Measurements from ENCODE around the gene ABAT.

Gene ABAT

GRCh38 chr16:8752706-8753105, 78.3 kb downstream of the ABAT start:
- no peak for TF ChIP-seq CTCF (IDR thresholded peaks at IDR 0.05; ENCODE audit: extremely low read depth, insufficient read depth, missing control alignments)
- DNase-seq (ENCODE audit: low spot score): no peak
- in situ Hi-C loops (cut with MboI; ENCODE audit: low pct_unique_long_range_greater_than_20kb, low sequenced_read_pairs, unreplicated experiment): no loop called here

GRCh38 chr16:8753416-8754054, 79.1 kb downstream of the ABAT start:
- no peak for TF ChIP-seq CTCF (IDR thresholded peaks at IDR 0.05; ENCODE audit: extremely low read depth, insufficient read depth, missing control alignments)
- no peak for DNase-seq (ENCODE audit: low spot score)
- in situ Hi-C loops (cut with MboI; ENCODE audit: low pct_unique_long_range_greater_than_20kb, low sequenced_read_pairs, unreplicated experiment): no loop called here

DNA sequence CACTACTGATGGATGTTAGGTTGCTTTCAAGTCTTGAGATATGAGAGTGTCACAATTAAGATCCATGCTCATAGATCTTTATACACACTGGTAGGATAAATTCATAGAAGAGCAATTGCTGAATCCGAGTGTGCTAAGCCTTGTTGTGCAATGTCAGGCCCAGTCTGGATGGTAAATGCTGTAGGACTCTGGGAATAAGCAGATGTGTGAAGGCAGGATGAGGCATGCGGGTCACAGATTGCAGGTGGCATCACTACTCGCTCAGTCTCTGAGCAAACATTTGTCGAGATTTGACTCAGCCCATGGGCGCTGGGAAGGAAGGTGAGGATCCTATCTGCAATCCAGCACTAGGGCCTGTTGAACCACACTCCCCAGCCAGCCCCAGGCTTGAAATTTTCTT, 82.3 kb downstream of the ABAT start:
- in situ Hi-C loops (cut with MboI; ENCODE audit: low pct_unique_long_range_greater_than_20kb, low sequenced_read_pairs, unreplicated experiment): no loop called here
- no peak for DNase-seq (ENCODE audit: low spot score)
- TF ChIP-seq CTCF (IDR thresholded peaks at IDR 0.05; ENCODE audit: extremely low read depth, insufficient read depth, missing control alignments): no peak

- DNase-seq (ENCODE audit: low spot score): no peak
- in situ Hi-C loops (cut with MboI; ENCODE audit: low pct_unique_long_range_greater_than_20kb, low sequenced_read_pairs, unreplicated experiment): no loop called here
- TF ChIP-seq CTCF (IDR thresholded peaks at IDR 0.05; ENCODE audit: extremely low read depth, insufficient read depth, missing control alignments): no peak
These were observed 83.6 kb downstream of the ABAT start for GRCh38 chr16:8758022-8758421.

DNA sequence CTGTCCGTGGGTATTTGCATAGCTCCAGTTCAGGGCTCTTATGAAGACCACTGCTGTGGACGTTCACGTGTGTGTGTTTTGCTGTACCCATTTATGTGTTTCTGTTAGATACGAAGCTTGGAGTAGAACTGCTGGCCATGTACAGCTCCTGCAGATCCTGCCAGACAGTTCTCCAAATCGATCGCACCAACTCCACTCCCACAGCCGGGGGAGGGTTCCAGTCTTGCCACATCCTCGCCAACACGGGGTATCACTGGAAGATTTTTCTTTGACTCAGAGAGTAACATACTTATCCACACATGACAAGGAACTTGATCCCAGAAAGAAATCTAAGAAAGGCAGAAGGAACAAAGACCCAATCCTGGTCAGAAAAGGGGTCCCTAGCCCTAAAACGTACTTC, 85.6 kb downstream of the ABAT start:
- in situ Hi-C loops (cut with MboI; ENCODE audit: low pct_unique_long_range_greater_than_20kb, low sequenced_read_pairs, unreplicated experiment): no loop called here
- no peak for DNase-seq (ENCODE audit: low spot score)
- no peak for TF ChIP-seq CTCF (IDR thresholded peaks at IDR 0.05; ENCODE audit: extremely low read depth, insufficient read depth, missing control alignments)

DNA sequence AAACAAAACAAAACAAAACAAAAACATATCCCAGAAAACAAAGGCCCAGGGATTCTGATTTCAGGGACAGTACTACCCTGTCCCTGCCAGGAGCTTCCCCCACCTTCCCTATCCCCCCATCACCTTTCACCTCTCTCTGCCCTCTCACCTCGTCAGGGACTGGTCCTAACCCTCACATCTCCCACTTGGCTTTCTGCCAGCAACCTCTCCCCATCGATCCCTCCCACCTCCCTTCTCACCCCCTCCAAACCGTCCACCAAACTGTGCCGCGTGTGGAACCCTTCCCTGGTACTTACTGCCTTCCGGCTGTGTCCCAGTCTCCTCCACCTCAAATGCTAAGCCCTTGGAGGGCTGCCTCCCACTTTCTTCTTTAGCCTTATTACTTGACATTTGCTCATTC, 86.7 kb downstream of the ABAT start:
- in situ Hi-C loops (cut with MboI; ENCODE audit: low pct_unique_long_range_greater_than_20kb, low sequenced_read_pairs, unreplicated experiment): no loop called here
- no peak for DNase-seq (ENCODE audit: low spot score)
- TF ChIP-seq CTCF (IDR thresholded peaks at IDR 0.05; ENCODE audit: extremely low read depth, insufficient read depth, missing control alignments): no peak

- TF ChIP-seq CTCF (IDR thresholded peaks at IDR 0.05; ENCODE audit: extremely low read depth, insufficient read depth, missing control alignments): no peak
- in situ Hi-C loops (cut with MboI; ENCODE audit: low pct_unique_long_range_greater_than_20kb, low sequenced_read_pairs, unreplicated experiment): no loop called here
- no peak for DNase-seq (ENCODE audit: low spot score)
These were observed 87.8 kb downstream of the ABAT start for GRCh38 chr16:8762254-8762653.
